ENCODE measurements around the gene CCR5.

GRCh38 chr3:46375218-46375617 lies 4.5 kb downstream of the CCR5 start:
- TF ChIP-seq CTCF (IDR thresholded peaks at IDR 0.05; ENCODE audit: low read length): no peak
- TF ChIP-seq EZH2phosphoT487 (IDR thresholded peaks at IDR 0.05; ENCODE audit: low read length): no peak

Measured in MM.1S (cell line).